Parathyroid adenoma (tissue), 2 donors: ENCODE measurements around the gene ALDH3B2.

Experiments used
- H2AFZ ChIP-seq: fragments of 300-600 bp; sonication (generic); one replicate; pipeline ENCODE4 v1.7.0; 2017; ENCODE audit warnings: antibody characterized with exemption, mild to moderate bottlenecking
- H3K27ac ChIP-seq: fragments of 300-600 bp; sonication (generic); one replicate; pipeline ENCODE4 v1.7.0; 2017
- H3K27me3 ChIP-seq: fragments of 300-600 bp; sonication (generic); one replicate; pipeline ENCODE4 v1.7.0; 2017; ENCODE audit warnings: low read length; ENCODE audit not compliant: control insufficient read depth, insufficient read depth
- H3K36me3 ChIP-seq: fragments of 300-600 bp; sonication (generic); one replicate; pipeline ENCODE4 v1.7.0; 2017; ENCODE audit warnings: low read length; ENCODE audit not compliant: control insufficient read depth, insufficient read depth
- H3K4me1 ChIP-seq: fragments of 300-600 bp; sonication (generic); one replicate; pipeline ENCODE4 v1.7.0; 2017; ENCODE audit warnings: control low read depth
- H3K4me2 ChIP-seq: fragments of 300-600 bp; sonication (generic); one replicate; pipeline ENCODE4 v1.7.0; 2017; ENCODE audit warnings: low read length
- H3K4me3 ChIP-seq: fragments of 300-600 bp; sonication (generic); one replicate; pipeline ENCODE4 v1.7.0; 2017; ENCODE audit warnings: low read depth, low read length
- H3K79me2 ChIP-seq: fragments of 300-600 bp; sonication (generic); one replicate; pipeline ENCODE4 v1.7.0; 2017; ENCODE audit warnings: control low read depth
- H3K9ac ChIP-seq: fragments of 300-600 bp; sonication (generic); one replicate; pipeline ENCODE4 v1.7.0; 2017; ENCODE audit warnings: mild to moderate bottlenecking
- H3K9me3 ChIP-seq: fragments of 300-600 bp; sonication (generic); one replicate; pipeline ENCODE4 v1.7.0; 2017; ENCODE audit warnings: low read length; ENCODE audit not compliant: control insufficient read depth
- TF ChIP-seq, protein P1 (sequence below): fragments of 300-600 bp; sonication (generic); IDR thresholded peaks from one replicate; pipeline ENCODE4 v1.7.0; 2017; ENCODE audit warnings: antibody characterized with exemption, mild to moderate bottlenecking
- donor health status: primary hyperparathyroidism.

The ALDH3B2 gene

DNA sequence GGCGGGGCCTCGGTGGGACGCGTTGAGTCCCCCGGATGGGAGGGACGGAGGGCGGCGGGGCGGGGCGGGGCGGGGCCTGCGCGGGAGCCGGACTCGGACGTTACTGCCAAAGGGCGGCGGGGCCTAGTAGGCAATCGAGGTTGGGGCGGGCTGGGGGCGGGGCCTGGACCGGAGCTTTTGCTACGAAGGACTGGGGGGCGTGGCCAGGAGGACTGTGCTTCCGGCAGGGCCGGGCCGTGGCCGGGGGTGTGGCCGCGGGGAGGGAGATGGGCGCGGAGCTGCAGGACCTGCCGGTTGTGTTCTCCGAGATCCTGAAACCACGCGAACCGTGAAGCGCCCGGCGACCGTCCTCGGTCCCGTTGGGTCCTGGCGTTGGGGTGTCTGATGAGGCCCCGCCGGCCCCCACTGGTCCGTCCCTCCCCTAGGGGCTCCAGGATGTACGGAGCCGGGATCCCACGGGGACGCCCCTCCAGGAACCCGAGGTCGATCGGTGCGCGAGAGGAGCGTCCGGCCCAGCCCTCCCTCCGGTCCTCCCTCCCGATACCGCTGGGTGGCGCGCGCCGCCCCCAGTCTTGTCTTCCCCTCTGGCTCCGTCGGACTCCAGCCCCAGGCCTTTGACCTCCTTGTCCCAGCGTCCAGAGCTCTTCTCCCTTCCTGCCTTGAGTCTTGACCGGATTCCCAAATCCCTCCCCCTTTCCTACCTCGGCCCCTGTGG is 44.0 kb downstream of the ALDH3B2 start:
- TF ChIP-seq, protein P1, sequence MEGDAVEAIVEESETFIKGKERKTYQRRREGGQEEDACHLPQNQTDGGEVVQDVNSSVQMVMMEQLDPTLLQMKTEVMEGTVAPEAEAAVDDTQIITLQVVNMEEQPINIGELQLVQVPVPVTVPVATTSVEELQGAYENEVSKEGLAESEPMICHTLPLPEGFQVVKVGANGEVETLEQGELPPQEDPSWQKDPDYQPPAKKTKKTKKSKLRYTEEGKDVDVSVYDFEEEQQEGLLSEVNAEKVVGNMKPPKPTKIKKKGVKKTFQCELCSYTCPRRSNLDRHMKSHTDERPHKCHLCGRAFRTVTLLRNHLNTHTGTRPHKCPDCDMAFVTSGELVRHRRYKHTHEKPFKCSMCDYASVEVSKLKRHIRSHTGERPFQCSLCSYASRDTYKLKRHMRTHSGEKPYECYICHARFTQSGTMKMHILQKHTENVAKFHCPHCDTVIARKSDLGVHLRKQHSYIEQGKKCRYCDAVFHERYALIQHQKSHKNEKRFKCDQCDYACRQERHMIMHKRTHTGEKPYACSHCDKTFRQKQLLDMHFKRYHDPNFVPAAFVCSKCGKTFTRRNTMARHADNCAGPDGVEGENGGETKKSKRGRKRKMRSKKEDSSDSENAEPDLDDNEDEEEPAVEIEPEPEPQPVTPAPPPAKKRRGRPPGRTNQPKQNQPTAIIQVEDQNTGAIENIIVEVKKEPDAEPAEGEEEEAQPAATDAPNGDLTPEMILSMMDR, result peak; percentile 47
- Histone ChIP-seq H3K9me3 (no peaks in the 10 kb centered on the region), H2AFZ (peak overlapping the region; percentile 68), H3K27me3 (no peaks in the 10 kb centered on the region), H3K79me2 (no peaks in the 10 kb centered on the region), H3K4me1 (peaks cover 9% of the 10 kb centered on the region), H3K36me3 (no peaks in the 10 kb centered on the region), H3K4me2 (peak overlapping the region; percentile 87), H3K27ac (peak overlapping the region; percentile 82), H3K9ac (no peak overlapping the region), H3K4me3 (peak overlapping the region; percentile 67)

- H3K79me2 ChIP-seq, result no peaks in the 10 kb centered on the region
- no peaks in the 10 kb centered on the region for H3K27me3 ChIP-seq
- no peak within 1 kb of the TSS for H3K9ac ChIP-seq
- H3K4me2 ChIP-seq, result peak within 1 kb of the TSS; percentile 87
- H3K36me3 ChIP-seq, result no peaks in the 10 kb centered on the region
- TF ChIP-seq, protein P1, result peak; percentile 78
- peaks cover 9% of the 10 kb centered on the region for H3K4me1 ChIP-seq
- H2AFZ ChIP-seq, result peak within 1 kb of the TSS; percentile 75
- H3K9me3 ChIP-seq, result no peaks in the 10 kb centered on the region
- H3K27ac ChIP-seq, result peak within 1 kb of the TSS; percentile 82
- H3K4me3 ChIP-seq, result peak within 1 kb of the TSS; percentile 67
Observed at GRCh38 chr11:67629386-67630227, 44.8 kb downstream of the ALDH3B2 start, which contains the start of gene NUDT8. NUDT8 (minus strand) TSS chr11:67629937; CDS start chr11:67629911, 26 bp downstream.

GRCh38 chr11:67628710-67629385 is 45.6 kb downstream of the ALDH3B2 start:
- Histone ChIP-seq H3K27me3 (no peaks in the 10 kb centered on the region), H3K79me2 (no peaks in the 10 kb centered on the region), H3K4me2 (peak overlapping the region; percentile 75), H3K9ac (no peak overlapping the region), H3K4me3 (peak overlapping the region; percentile 60), H3K36me3 (no peaks in the 10 kb centered on the region), H3K27ac (no peak overlapping the region), H2AFZ (peak overlapping the region; percentile 75), H3K9me3 (no peaks in the 10 kb centered on the region), H3K4me1 (peaks cover 9% of the 10 kb centered on the region)
- TF ChIP-seq, protein P1, result no peak

- Histone ChIP-seq H3K9ac (no peak overlapping the region), H3K4me2 (peak overlapping the region; percentile 75), H2AFZ (no peak overlapping the region), H3K4me3 (no peak overlapping the region), H3K79me2 (no peaks in the 10 kb centered on the region), H3K27ac (no peak overlapping the region), H3K27me3 (no peaks in the 10 kb centered on the region), H3K4me1 (peaks cover 9% of the 10 kb centered on the region), H3K36me3 (no peaks in the 10 kb centered on the region), H3K9me3 (no peaks in the 10 kb centered on the region)
- TF ChIP-seq, protein P1, result no peak
Observed at GRCh38 chr11:67627812-67628624, 46.4 kb downstream of the ALDH3B2 start.
